Prostate gland (tissue), 2 donors: ENCODE data around the gene ITGA3.

Experiments used
- POLR2A ChIP-seq: fragments of 450-650 bp; IDR thresholded peaks from one replicate; pipeline ENCODE4 v1.6.1; 2016; ENCODE audit warnings: antibody characterized with exemption, mild to moderate bottlenecking
- POLR2AphosphoS5 ChIP-seq: sonication (generic); formaldehyde crosslinking; IDR thresholded peaks from one replicate; pipeline ENCODE4 v1.6.1; 2017; ENCODE audit warnings: antibody characterized with exemption
- TF ChIP-seq, protein P1 (sequence below), 4 experiments: fragments of 200-600 bp in 2 of 4; fragments of 450-650 bp in 2 of 4; sonication (generic) in 2 of 4; IDR thresholded peaks; 1 replicate in 3 of 4; 2 replicates in 1 of 4; pipeline ENCODE4 v1.5.1; 2016 to 2019; ENCODE audit warnings: antibody characterized with exemption in 4 of 4, mild to moderate bottlenecking in 2 of 4, moderate library complexity in 2 of 4

DNA sequence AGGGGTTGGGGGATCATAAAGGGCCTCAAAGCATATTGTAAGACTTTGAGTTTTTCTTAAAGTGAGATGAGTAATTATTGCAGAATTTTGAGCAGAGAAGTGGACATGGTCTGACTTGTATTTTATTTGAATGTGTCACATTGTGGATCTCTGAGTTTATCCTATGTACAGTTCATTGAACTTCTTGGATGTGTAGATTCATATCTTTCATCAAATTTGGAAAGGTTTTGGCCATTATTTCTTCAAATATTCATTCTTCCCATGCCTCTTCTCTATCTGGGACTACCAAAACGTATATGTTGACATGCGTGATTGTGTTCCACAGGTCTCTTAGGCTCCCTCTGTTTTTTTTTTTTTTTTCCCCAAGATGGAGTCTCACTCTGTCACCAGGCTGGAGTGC is 46.6 kb upstream of the ITGA3 start:
- TF ChIP-seq POLR2A (no peak), POLR2AphosphoS5 (no peak)
- TF ChIP-seq, protein P1, sequence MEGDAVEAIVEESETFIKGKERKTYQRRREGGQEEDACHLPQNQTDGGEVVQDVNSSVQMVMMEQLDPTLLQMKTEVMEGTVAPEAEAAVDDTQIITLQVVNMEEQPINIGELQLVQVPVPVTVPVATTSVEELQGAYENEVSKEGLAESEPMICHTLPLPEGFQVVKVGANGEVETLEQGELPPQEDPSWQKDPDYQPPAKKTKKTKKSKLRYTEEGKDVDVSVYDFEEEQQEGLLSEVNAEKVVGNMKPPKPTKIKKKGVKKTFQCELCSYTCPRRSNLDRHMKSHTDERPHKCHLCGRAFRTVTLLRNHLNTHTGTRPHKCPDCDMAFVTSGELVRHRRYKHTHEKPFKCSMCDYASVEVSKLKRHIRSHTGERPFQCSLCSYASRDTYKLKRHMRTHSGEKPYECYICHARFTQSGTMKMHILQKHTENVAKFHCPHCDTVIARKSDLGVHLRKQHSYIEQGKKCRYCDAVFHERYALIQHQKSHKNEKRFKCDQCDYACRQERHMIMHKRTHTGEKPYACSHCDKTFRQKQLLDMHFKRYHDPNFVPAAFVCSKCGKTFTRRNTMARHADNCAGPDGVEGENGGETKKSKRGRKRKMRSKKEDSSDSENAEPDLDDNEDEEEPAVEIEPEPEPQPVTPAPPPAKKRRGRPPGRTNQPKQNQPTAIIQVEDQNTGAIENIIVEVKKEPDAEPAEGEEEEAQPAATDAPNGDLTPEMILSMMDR (IDR thresholded peaks at IDR 0.05), result no peak
